NOMO-1 treated with DMSO at 0.1 percent for 48 hours (cell line): ENCODE results near the gene GAS2L2.
A peak's percentile ranks its signal among the peaks of the same experiment; 100 is the strongest.

Experiments
- DNase-seq: peaks from one replicate; lab custom pipeline; 2025; ENCODE audit not compliant: unreplicated experiment; lab: John Stamatoyannopoulos, UW

The GAS2L2 gene

GRCh38 chr17:35748341-35748841 lies 4.6 kb downstream of the GAS2L2 start:
- DNase-seq, result no peak

- peak; percentile 67 for DNase-seq
Measured at GRCh38 chr17:35747540-35748017, 5.5 kb downstream of the GAS2L2 start.

DNA sequence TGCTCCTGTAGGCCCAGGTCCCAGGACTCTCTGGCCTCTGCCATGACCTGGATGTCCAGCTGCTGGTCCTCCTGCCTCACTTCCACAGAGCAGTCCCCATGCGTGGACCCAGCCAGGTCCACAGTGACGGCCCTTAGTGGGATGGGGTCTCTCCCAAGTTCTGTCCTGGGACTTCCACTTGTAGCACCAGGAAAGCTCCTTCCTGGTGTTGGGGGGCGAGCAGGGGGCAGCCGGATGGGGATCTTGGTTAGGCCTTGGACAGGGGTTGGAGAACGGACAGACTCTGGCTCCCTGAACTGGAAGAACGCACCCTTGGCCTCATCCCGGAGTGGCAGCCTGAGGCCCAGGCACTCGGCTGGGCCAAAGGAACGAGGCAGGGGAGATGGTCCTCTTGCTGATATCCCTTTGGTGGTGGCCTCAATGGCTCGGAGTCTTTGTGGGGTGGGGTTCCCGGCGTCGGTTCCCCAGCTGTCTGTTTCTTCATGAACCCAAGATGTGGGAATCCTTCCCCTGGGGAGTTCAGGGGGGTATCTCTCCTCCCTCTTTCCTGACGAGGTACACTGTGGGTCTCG lies 7.2 kb downstream of the GAS2L2 start:
- DNase-seq, result no peak

DNA sequence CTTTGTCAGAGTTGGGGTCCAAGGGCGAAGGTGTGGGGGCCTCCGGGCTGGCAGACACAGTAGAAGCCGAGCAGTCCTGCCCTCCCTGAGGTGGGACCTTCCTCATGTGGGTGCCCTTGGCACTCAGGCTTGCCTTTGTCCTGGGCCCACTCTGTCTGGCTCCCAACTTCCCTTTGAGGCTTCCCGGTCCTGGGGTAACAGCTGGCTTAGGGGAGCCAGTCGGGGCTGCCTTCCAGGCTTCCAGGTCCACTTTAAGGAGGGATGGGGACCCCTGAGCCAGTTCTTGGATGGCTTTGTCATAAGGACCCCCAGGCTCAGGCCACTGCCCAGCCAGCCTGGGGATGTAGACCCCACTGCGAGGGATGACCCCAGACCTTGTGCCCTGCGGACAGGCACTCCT lies 7.8 kb downstream of the GAS2L2 start:
- DNase-seq, result no peak

DNA sequence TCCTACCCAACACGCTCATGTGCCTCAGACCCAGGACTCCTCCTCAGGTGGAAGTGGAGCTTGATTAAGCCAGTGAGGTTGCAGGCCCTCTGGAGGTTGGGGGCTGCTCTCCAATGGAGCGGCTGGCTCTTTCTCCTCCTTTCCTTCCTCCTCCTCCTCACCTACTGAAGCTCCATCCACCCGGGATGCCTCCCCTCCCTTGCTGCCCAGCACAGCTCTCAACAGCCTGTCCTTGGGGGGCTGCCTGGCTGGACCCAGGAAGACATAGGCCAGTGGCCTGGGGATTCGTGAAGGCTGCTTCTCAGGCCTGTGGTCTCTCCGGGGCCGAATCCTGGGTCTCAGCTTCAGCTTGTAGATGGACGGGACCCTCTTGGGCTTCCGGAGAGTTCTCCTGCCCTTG lies 8.2 kb downstream of the GAS2L2 start:
- no peak for DNase-seq

DNA sequence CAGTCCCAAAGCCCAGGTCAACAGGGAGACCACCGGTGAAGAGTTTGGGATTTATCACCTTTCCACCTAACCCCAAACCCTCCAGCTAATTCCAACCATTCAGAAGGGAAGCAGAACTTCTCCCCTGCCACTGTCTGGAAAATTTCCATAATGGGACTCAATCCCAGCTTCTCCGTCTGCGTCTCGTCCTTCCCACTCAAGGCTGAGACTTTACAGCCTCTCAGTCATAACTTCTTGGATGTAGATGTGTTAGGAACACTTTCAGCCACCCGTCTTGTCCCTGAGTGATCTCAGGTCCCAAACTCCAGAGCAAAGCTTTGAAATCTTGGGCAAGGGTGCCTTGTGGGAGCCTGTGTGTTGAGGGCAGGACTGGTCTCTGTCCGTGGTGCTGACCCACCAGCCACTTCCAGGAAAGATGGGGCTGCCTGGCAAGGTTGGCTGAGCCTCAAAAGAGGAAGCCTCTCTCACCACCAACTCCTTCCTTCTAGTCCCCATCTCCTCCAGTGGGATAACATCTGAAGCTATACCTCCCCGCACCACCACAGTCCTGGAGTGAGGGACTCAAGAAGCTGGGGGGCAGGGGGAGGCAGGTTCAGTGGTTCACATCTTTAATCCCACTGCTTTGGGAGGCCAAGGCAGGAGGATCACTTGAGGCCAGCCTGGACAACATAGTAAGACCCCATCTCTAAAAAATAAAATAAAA lies 9.3 kb downstream of the GAS2L2 start:
- DNase-seq, result peak; percentile 43

DNA sequence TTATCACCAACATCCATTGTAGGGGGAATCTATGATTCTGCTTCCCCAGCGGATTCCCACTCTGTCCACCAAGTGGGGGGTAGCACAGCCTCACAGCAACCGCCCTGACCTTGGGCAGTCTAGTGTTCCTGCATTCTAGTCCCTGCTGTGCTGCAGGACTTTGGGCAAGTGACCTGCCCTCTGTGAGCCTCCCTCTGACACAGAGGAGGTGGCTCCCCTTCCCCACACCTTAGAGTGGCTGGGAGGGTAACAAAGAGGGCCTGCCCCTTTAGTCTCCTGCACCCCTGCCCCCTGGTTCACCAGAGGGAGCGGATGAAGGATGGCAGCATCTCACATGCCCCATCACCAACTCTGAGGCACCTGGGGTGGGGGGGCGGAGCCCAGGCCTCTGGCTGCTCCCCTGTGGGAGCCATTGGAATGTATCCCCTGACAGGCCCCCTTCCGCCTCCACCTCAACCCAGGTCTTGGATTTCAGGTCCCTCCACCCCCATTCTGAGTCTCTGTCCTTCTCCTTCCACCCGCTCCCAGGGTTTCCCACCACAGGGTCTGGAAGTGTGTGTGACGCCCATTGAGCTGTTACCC lies 10.1 kb downstream of the GAS2L2 start:
- no peak for DNase-seq

DNA sequence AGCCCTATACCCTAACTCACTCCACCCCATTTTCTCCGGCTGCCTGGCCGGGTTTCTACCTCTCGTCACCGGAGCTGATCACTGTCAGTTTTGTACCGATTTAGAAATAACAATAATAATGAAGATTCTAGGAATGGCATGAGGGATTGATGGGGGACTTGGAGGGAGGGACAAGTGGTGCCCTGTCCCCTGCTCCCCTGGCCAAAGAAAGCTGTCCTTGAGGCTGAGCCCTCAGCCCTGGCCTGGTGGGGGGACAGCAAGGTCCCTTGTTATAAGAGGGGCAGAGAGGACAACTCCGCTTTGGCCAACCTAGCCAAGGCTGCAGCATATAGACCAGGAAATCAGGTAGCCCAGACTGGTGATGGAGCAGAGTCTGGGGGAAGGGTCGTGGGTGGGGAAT lies 10.5 kb downstream of the GAS2L2 start:
- DNase-seq, result no peak

DNA sequence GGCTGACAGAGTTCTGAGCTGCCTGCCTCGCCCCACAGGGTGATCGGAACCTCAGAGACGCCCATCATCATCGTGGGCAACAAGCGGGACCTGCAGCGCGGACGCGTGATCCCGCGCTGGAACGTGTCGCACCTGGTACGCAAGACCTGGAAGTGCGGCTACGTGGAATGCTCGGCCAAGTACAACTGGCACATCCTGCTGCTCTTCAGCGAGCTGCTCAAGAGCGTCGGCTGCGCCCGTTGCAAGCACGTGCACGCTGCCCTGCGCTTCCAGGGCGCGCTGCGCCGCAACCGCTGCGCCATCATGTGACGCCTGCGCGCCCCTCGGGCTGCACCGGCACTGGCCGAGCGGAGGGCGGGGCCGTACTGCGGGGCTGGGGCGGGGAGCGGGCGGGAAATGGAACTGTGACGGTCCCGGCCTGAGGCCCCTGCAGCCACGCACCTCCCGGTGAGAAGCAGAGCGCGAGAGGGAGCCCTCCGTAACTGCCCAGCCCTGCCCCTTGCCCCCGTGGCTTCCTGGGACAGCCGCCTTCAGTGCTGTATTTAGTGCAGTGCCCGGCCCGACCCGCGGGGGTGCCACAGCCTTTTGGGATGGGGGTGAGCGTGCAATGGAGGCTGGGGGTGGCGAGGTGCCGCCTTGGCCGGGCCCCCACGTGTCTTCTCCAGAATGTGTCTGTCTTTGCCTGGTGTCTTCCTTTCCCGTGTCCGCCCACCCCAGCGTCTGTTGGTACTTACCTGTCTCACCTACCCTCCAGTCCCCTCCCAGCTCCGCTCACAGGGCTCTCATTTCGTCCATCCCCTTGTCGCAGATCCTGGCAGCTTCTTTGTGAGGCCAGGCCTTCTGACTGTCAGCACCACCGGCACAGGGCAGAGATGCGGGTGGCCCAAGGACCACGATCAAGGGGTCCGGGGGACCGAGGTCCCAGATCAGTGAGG lies 11.8 kb downstream of the GAS2L2 start:
- DNase-seq, result no peak

- no peak for DNase-seq
Measured at GRCh38 chr17:35740216-35740615, 12.8 kb downstream of the GAS2L2 start.

- no peak for DNase-seq
Measured at GRCh38 chr17:35738519-35739133, 14.4 kb downstream of the GAS2L2 start.

DNA sequence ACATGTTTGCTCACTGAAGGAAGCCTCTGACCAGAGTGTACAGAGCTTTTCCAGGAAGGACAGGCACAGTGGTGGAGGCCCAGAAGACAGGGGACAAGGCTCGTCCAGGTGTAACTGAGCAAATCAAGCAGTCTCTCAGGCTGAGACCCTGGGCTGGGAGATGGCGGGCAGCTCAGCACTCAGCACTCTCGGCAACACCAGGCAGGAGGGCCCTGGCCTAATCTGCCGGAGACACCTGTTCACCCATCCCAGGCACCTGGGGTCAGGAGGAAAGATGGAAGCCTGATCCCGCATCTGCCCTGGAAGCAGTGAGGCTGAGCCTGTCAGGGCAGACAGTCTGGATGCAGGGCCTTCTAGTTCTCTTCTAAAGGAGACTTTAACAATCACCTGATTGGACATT lies 16.8 kb downstream of the GAS2L2 start:
- DNase-seq, result no peak

DNA sequence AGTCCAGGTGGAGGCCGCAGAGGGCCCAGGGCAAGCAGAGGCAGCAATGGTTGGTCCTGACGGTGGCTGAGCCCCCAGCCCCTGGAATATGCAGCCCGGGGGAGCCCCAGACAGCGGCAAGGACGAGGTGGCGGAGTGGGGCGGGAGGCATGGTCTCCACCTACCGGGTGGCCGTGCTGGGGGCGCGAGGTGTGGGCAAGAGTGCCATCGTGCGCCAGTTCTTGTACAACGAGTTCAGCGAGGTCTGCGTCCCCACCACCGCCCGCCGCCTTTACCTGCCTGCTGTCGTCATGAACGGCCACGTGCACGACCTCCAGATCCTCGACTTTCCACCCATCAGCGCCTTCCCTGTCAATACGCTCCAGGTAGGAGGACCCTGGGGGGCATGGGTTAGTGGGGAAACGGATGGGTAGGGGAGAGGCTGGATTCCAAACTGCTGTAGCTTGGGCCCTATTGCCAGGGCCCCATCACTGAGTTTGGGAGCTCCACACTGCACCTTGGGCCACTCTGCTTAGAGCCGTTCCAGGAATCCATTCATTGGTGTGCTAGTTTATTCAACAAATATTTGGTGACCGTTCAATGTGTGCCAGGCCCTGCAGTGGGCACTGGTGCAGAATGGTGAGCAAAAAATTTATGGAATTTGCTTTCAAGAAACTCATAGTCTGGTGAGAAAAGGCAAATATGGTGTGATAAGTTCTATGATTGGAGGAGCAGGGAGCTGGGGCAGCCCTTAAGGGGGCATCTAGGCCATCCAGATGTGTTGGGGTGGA lies 17.8 kb downstream of the GAS2L2 start:
- no peak for DNase-seq

DNA sequence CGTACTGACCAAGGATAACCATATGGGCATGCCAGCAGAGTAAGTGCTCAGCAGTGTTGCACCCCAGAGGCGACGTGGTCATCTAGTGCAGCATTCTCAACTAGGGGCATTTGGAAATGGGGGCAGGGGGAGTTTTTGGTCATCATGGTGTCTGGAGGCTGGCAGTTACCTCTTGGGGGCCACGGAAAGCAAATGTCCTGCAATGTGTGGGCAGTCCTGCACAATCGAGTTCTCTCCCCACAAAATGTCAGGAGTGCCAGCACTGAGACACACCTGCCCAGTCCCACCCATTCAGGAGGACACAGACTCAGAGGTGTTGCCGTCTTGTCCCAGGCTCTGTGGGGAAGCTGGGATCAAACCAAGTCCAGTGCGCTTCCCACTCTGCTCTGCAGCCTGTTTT lies 18.6 kb downstream of the GAS2L2 start:
- no peak for DNase-seq

DNA sequence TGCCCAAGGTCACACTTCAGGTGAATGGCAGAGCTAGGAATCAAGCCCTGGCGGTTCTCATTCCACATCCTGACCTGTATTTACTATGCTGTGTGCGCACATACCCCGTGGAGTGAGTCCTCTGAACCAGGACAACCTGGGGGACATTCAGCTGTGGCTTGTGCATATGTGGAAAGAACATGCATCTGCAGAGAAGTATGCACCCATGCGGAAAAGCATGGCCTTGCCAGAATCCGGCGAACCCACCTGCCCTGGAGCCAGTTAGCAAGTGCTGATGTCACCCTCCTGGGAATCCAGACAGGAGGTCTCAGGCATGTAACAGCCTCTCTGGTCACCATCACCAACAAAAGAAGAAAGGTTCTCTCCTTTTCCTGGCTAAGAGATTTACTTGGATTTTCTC lies 19.7 kb downstream of the GAS2L2 start:
- DNase-seq, result no peak

DNA sequence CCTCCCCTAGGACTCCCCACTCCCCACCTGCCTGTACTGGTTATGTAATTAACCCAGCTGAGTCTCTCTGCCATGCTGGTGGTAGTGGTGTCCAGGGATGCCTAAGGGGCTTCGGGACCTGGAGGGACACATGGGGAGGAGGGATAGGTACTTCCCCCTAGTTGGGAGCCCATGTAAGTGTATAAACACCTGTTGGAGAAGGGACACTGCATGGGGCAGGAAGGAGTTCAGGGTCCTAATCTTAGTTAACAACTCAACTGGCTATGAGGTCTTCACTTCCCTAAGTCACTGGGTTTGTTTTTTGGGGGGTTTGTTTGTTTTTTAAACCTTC lies 20.3 kb downstream of the GAS2L2 start:
- DNase-seq, result no peak

DNA sequence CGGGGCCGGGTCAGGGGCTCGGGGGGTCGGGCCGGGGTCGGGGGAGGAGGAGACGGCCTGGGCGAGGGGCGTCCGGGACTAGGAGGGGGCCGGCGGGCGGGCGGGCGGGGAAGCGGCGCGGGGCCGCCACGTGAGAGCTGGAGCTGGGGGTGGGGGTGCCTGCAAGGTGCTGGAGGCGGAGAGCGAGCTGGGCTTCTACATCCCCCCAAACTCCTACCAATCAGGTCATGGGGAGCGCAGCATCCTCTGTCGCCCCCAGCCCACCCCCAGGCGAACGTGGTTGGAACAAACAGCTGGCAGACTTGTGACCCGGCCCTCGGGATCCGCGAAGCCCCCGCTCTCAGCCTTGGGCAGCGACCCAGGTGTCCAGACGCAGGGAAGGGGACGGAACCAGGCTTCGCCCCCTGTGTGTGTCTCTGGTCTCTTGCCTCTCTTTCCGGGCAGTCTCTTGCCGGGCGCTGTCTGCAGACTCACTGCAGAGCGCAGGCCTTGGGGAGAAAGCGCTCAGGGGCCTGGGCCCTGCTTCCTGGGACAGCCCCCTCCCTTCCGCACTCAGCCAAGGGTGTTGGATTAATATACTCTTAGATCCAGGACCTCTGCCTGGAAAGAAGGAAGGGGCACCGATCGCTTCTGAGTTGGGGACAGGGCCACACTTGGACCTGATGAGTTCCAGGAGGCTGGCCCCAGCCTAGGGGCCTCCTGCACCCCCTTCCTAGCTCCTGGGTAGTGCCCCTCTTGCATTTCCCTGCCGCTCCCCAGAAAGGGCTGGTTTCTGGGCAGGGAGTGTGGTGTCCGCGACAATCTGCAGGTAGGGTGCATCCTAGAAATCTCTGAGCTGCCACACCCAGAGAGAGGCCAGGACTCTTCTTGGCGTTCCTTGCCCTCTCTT lies 20.9 kb downstream of the GAS2L2 start:
- DNase-seq, result no peak

GRCh38 chr17:35731239-35731916 lies 21.7 kb downstream of the GAS2L2 start, which contains the start of gene RASL10B:
TSS of gene RASL10B (plus strand) at chr17:35731639. CDS start at chr17:35735185, 3,546 bp downstream.
- DNase-seq, result no peak
